ENCODE measurements around the gene MYO10. TPM values are rescaled to one million over a fixed set of nuclear protein-coding genes. Genes with fewer than 3 reads are reported as not detected.

Gene MYO10
- total and polyA plus RNA-seq, 9 donors = 10.8 to 35.8 (median 16.3) TPM

DNA sequence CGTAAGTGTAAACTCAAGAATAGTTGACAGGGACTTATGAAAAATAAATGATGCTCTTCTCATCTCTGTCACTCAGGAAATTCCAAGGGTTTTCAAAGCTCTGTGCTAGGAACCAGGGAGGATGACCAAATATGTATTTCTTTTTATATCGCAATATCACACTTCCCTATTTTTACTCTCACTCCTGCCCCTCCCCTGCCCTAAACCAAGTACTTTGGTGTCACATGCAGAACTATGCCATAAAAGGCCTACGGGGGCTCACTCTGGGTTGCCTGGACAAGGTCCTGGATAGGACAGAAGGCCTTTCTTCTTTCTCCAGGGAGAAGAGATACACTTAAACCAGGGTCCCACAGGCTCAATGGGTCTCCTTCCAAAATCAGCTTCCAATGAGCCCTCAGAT, 311.0 kb downstream of the MYO10 start:
- TF ChIP-seq, protein P1, sequence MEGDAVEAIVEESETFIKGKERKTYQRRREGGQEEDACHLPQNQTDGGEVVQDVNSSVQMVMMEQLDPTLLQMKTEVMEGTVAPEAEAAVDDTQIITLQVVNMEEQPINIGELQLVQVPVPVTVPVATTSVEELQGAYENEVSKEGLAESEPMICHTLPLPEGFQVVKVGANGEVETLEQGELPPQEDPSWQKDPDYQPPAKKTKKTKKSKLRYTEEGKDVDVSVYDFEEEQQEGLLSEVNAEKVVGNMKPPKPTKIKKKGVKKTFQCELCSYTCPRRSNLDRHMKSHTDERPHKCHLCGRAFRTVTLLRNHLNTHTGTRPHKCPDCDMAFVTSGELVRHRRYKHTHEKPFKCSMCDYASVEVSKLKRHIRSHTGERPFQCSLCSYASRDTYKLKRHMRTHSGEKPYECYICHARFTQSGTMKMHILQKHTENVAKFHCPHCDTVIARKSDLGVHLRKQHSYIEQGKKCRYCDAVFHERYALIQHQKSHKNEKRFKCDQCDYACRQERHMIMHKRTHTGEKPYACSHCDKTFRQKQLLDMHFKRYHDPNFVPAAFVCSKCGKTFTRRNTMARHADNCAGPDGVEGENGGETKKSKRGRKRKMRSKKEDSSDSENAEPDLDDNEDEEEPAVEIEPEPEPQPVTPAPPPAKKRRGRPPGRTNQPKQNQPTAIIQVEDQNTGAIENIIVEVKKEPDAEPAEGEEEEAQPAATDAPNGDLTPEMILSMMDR (IDR thresholded peaks at IDR 0.05) = no peak
- TF ChIP-seq EP300 (IDR thresholded peaks at IDR 0.05) (no peak), POLR2A (IDR thresholded peaks at IDR 0.05) (no peak)
- intact Hi-C loops (cut with DNase I) = no loop called here

DNA sequence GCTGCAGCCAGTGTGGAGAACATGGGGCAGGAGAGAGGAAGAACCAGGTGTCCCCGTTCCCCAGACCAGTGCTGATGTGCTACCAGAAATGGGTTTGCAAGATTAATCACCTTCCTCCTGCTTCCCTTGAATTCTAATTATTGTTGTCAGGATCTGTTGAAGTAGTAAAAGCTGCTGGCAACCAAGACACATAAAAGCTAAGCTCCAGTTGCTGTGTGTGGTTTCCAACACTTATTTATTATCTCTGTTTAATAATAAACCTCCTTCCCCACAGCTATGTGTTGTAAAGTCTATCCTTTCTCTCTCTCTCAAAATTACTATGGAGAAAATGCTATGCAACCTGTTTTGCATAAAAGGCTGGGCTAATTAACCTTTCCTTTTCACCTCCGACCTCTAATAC, 317.0 kb downstream of the MYO10 start:
- Histone ChIP-seq H3K4me1 (ENCODE audit: insufficient read depth) (peaks cover 4% of the 10 kb centered on the region), H3K9me3 (no peaks in the 10 kb centered on the region), H3K36me3 (no peaks in the 10 kb centered on the region), H3K4me3 (no peak overlapping the region), H3K27me3 (no peaks in the 10 kb centered on the region), H3K27ac (no peak overlapping the region)
- no peak for TF ChIP-seq EP300 (IDR thresholded peaks at IDR 0.05)
- TF ChIP-seq, protein P1 (IDR thresholded peaks at IDR 0.05) = no peak
- no peak for TF ChIP-seq POLR2A (IDR thresholded peaks at IDR 0.05)
- intact Hi-C loops (cut with DNase I) = no loop called here
- 58 to 67% (median 67%) methylated on average over 2 of the region's 2 CpGs for whole genome bisulfite sequencing, 3 donors
- DNase-seq = no peak

More for the DNA sequence above, 311.0 kb downstream of the MYO10 start:
- Histone ChIP-seq H3K4me1 (ENCODE audit: insufficient read depth) (no peaks in the 10 kb centered on the region), H3K27ac (no peak overlapping the region), H3K4me3 (no peak overlapping the region), H3K27me3 (no peaks in the 10 kb centered on the region), H3K9me3 (no peaks in the 10 kb centered on the region), H3K36me3 (no peaks in the 10 kb centered on the region)
- WGBS, 3 donors = 50 to 61% (median 53%) methylated on average over 3 of the region's 3 CpGs
- DNase-seq = no peak

DNA sequence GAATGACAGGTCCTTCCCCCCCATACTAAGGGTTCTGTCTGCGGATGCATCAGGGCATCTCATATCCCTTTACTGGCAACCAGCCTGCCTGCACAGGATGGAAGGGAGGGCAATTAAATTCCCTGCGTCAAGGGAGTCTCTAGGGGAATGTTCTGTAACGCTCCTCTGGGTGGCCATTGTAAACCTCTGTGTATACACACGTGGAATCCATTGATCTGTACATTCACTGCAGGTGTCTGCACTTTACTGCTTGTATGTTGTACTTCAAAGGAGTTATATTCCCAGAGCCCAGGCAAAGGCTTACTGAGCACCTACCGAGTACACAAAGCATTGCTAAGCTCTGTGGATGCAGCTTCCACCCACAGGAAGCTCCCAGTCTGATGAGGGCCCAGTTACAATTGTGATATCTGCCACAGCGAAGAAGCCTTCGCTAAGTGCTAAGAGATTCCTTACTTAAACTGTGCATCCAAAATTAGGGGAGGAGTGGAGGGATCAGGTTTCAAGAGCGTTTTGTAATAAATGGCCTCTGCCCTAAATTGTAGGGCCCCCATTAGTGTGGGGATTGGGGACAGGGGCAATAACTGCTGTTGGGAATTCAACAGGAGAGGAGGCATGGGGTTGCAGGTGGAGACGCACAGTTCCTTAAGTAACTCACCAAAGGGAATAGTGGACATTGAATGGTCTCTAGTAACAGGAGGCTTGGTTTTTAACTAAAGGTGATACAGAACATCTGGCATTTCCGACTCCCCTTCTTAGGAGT, 317.8 kb downstream of the MYO10 start:
- H3K4me1 ChIP-seq (ENCODE audit: insufficient read depth) = peaks cover 4% of the 10 kb centered on the region
- DNase-seq = no peak
- WGBS, 3 donors = 69 to 80% (median 71%) methylated on average over 10 of the region's 10 CpGs
- TF ChIP-seq EP300 (IDR thresholded peaks at IDR 0.05) (no peak), POLR2A (IDR thresholded peaks at IDR 0.05) (no peak)
- TF ChIP-seq, protein P1 (IDR thresholded peaks at IDR 0.05) = no peak
- no peak overlapping the region for H3K27ac ChIP-seq
- H3K9me3 ChIP-seq = no peaks in the 10 kb centered on the region
- H3K27me3 ChIP-seq = no peaks in the 10 kb centered on the region
- intact Hi-C loops (cut with DNase I) = no loop called here
- no peak overlapping the region for H3K4me3 ChIP-seq
- H3K36me3 ChIP-seq = no peaks in the 10 kb centered on the region

DNA sequence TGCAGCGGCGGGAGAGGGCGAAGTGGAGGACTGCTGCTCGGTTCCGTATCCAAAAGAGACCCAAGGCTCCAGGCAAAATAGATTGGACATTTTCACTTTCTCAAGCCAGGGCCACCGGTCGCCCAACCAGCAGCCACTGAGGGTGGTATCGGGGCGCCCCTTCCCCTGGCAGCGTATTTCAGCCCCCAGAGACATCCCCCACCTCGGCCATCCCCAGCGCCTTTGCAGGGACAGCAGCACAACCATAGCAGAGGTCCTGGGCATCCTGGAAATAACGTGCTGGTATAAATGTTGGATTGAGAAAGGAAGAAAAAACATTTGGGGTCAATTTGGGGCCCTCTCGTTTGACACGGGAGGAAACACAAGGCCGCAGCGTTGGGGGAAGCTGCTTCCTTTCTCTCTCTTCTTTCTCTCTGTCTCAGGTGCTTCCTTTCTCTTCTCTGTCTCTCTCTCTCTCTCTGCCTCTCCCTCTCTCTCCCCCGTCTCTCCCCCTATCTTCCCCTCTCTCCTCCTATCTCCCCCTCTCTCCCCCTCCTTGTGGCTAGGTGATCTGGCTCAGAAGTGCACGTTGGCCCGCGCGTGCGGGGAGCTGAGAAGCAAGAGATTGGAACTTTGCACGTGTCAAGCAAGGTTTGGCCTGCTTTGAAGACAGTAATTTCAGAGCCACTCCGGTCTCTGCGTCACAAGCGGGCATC, 318.7 kb downstream of the MYO10 start:
- DNase-seq = no peak
- Histone ChIP-seq H3K27ac (peak overlapping the region in 1 of 2 donors; percentile 18), H3K4me1 (ENCODE audit: insufficient read depth) (peaks cover 4% of the 10 kb centered on the region), H3K4me3 (peak overlapping the region; percentile 45), H3K27me3 (no peaks in the 10 kb centered on the region), H3K36me3 (no peaks in the 10 kb centered on the region), H3K9me3 (no peaks in the 10 kb centered on the region)
- TF ChIP-seq, protein P1 (IDR thresholded peaks at IDR 0.05) = no peak
- TF ChIP-seq POLR2A (IDR thresholded peaks at IDR 0.05) = no peak
- no peak for TF ChIP-seq EP300 (IDR thresholded peaks at IDR 0.05)
- intact Hi-C loops (cut with DNase I) = no loop called here
- 37 to 45% (median 39%) methylated on average over 26 to 27 of the region's 27 CpGs for WGBS, 3 donors
